IPS-18c (cell line): ENCODE measurements around the gene G6PD.
"Not testable (repeated sequence)": the region's sequence is repeated elsewhere in the genome, so short reads cannot be mapped to it uniquely, and the experiment has no call there.

Experiments used
- H3K4me3 ChIP-seq: 2 replicates; pipeline ENCODE4 v1.7.0; 2013; ENCODE audit warnings: low read depth, mild to moderate bottlenecking, low read length, moderate library complexity; ENCODE audit not compliant: insufficient read depth
- H3K9me3 ChIP-seq: one replicate; pipeline ENCODE4 v1.6.1; 2013; ENCODE audit warnings: mild to moderate bottlenecking, low read length, moderate library complexity; ENCODE audit not compliant: control insufficient read depth, insufficient read depth

Gene G6PD

GRCh38 chrX:154502098-154502497, 44.5 kb downstream of the G6PD start:
- peaks cover 16% of the 10 kb centered on the region for H3K9me3 ChIP-seq
- no peak overlapping the region for H3K4me3 ChIP-seq

DNA sequence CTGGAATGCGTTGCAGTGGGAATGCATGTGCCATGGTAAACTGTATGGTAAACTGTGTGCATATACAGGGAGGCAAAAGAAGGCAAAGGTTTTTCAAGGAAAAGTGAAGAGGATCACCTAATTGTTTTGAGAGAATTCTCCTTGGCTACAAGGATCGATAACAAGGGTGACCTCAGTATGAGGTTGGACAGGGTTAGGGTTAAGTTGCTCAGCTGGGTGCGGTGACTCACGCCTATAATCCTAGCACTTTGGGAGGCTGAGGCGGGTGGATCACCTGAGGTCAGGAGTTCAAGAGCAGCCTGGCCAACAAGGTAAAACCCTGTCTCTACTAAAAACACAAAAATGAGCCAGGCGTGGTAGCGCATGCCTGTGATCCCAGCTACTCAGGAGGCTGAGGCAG, 45.2 kb downstream of the G6PD start:
- peaks cover 11% of the 10 kb centered on the region for H3K9me3 ChIP-seq
- not testable (repeated sequence) for H3K4me3 ChIP-seq

- H3K4me3 ChIP-seq, H3K9me3 ChIP-seq: not testable (repeated sequence)
Observed at GRCh38 chrX:154496591-154497137, 50.0 kb downstream of the G6PD start.

DNA sequence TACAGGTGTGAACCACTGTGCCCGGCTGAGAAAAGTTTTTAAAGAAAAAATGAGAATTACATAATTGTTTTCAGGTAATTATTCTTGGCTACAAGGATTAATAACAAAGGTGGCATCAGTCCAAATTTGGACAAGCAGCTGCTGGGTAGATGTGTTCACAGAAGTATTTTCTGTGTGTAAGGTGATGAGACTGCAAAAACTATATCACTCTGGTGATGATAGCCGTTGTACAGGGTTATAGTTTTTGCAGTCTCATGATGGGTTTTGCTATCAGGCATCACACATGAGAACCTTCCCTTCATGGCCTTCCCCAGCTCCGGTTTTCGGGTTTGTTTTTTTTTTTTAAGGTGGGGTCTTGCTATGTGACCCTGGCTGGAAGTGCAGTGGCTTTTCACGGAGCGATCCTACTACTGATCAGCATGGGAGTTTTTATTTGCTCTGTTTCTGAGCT, 51.1 kb downstream of the G6PD start:
- Histone ChIP-seq H3K9me3 (peaks cover 13% of the 10 kb centered on the region), H3K4me3 (no peak overlapping the region)

DNA sequence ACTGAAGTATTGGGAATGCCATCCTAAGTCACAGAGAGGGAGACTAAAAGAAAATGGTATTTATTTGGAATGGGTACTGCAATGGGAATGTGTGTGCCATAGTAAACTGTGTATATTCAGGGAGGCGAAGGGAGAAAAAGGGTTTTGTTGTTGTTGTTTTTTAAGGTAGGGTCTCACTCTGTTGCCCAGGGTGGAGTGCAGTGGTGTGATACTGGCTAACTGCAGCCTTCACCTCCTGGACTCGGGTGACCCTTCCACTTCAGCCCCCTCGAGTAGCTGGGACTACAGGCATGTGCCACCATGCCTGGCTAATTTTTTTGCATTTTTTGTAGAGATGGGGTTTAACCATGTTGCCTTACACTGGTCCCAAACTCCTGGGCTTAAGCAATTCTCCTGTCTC, 51.9 kb downstream of the G6PD start:
- peaks cover 13% of the 10 kb centered on the region for H3K9me3 ChIP-seq
- no peak overlapping the region for H3K4me3 ChIP-seq

DNA sequence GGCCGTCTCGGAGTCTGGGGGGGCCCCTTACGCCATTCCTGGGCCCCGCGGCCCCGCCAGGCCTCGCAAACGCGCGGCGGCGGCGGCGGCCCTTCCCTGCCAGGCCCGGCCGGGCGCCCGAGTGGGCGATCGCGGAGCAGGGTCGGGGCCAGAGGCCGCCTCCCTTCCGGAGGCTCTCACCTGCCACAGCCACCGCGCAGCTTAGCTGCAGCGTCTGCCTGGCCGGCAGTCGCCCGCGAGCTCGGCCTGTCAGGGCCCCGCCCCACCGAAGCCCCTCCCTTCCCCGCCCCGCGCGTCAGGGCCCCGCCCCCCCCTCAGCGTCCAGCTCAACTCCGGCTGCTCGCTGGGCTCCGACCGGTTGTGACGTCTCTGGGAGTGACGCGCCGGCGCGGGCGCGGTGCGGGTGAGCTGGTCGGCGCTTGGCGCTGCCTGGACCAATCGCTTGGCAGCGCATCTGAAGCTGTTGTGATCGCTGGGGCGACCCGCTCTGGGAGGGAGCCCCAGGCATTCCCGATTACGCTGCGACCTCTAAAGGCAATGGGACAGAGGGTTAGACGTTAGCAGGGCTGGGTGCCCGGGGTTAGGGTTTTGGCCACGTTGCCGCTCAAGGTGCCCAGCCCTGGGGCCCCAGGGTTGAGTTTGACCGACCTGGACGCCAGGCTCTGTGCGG, 56.1 kb downstream of the G6PD start, which contains the start of gene SLC10A3:
Gene SLC10A3 (minus strand): TSS at position 216 of the 670 bp plus-strand sequence. CDS start 1,689 bp downstream, outside the sequence.
- peak within 1 kb of the TSS; percentile 49 for H3K4me3 ChIP-seq
- H3K9me3 ChIP-seq = peaks cover 16% of the 10 kb centered on the region

DNA sequence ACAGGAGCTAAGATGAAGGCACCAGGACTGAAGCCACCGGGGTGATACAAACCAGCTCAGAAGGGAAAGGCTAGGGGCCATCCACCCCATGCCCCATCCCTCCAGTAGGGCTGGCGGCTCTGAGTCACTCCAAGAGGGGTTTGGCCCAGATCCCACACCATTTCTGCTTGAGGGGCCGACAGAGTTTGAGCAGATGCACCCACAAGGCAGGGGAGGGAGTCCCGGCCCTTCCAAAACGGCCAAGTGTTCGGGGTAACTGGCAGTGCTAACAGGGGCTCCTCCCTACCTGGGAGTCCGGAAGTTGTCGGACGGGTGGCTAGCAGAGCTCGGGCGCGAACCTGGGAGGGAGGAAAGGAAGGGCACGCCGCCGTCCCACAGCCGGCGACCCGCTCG, 56.6 kb downstream of the G6PD start:
- peak overlapping the region; percentile 42 for H3K4me3 ChIP-seq
- peaks cover 16% of the 10 kb centered on the region for H3K9me3 ChIP-seq

DNA sequence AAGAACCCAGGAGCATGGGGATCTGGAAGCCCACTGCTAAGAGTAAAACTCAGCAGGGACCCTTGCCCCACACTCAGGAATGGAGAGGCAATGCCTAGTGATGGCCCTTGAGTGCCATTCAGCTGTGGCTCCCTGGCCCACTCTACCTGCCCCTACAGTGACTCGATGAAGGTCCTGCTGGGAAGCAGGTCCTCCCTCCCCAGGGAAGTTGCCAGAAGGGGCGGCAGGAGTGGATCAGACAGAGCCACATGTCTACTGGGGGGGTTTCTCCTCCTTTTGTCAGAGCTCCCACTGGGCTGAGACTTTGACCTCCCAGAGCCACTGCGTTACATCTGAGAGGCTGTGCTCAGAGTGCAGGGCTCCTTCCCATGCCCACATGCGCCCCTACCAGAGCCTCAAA, 57.5 kb downstream of the G6PD start:
- Histone ChIP-seq H3K4me3 (no peak overlapping the region), H3K9me3 (peaks cover 15% of the 10 kb centered on the region)

DNA sequence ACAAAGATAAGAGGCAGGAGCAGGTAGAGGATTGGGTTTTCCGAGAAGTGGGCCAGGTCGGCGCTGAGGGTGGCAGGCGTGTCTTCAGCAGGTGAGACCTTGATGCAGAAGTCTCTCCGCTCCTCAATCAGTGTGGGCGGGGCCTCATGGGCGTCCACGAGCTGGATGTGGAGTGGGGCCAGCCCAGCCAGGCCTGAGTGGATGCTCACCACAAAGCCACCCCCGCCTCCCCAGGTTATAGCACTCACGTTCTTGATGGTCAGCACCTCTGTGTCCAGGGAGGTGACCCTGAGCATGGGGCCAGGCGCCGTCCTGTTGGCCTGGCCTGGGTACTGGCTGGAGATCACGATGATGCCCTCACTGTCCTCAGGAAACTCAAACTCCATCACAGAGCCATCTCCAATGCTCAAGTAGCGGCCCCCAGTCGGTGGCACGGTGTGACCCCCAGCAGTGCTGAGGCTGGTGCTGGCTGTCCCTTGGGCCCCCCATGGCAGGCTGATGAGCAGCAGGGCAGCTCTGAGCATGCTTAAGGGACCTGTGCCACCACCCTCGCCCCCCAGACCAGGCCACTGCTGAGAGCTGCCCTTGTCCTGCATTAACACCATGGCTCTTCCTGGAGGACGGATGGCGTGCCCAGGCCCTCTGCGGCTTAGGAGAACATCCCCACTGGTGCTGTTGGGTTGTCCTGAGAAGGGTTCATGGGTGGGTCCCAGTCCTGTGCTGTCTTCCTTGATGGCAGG, 58.1 kb downstream of the G6PD start:
- Histone ChIP-seq H3K4me3 (0 out of 2 replicates have a peak overlapping the region, but pooled peaks have one; percentile 15), H3K9me3 (peaks cover 13% of the 10 kb centered on the region)

DNA sequence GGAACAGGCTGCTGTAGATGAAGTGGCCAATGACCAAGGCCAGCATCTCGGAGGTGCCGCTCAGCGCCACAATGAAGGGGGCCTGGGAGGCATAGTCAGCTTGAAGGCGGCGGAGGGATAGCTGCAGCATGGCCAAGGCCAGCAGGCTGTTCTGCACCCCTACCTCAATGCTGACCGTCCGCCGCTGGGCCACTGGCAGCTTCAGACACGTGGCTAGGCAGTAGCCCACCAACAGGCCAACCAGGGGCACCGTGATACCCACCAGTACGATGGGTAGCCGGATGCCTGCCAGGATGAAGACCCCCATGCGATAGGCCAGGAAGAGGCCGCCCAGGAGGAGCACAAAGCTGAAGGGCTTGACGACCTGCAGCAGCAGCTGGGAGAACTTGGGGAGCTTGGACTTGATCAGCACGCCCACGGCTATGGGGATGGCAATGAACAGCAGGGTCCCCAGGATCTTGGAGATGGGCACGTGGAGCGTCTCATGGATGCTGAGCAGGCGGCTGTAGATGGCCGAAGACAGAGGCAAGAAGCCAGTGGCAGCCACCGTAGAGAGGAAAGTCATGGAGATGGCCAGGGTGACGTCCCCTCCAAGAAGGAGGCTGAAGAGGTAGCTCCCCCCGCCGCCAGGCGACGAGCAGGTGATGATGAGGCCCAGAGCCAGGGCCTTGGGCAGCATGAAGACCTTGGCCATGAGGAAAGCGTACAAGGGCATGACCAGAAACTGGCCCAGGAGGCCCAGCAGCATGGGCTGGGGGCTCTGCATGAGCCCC, 58.9 kb downstream of the G6PD start:
- peaks cover 13% of the 10 kb centered on the region for H3K9me3 ChIP-seq
- H3K4me3 ChIP-seq = no peak overlapping the region; the same call in 1 of the 2 replicates

GRCh38 chrX:154486396-154487207, 60.0 kb downstream of the G6PD start, which contains the start of gene UBL4A:
Gene UBL4A (minus strand): TSS chrX:154486615. CDS start chrX:154486584, 31 bp downstream.
- Histone ChIP-seq H3K9me3 (peaks cover 18% of the 10 kb centered on the region), H3K4me3 (peak within 1 kb of the TSS; percentile 44)

GRCh38 chrX:154486052-154486395, 60.6 kb downstream of the G6PD start:
- peaks cover 18% of the 10 kb centered on the region for H3K9me3 ChIP-seq

DNA sequence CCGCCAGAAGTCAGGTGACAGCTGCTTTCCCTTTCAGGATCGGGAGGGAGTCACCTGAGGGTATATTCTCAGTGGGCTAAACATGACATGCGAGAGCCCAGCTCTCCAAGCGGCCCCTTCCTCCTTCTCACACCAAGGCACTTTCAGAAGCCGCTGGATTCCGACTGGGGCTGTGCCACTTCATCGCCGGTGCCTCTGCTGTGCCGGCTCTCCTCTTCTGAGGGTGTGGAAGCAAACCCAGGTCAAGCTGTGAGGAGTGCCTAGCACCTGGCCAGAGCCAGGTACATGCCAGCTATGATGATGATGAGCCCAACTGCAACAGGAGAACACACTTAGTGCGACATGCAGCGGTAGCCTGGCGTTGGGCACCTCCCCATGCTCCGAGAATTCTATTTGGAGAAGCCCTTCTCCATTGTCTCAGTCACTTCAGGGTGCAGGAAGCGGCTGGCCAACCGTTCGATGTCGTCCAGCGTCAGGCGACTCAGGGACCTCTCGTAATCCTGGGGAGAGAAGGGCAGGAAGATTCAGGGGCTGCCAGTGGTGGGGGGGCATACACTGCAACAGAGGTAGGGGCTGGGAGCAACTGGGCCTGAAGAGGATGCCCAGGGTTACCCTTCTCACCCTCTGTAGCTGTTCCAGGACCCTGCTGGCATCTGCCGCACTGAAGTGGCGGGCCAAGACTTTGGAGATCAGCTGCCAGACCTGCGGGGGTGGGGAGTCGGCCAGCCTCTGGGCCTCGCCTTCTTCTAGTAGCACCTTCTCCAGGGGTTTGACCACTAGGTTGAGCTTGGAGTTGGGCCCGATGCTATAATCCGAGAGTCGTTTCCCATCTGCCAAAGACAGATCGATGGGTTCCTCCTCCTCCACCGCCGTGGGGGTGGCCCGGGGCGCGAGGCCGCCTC, 61.2 kb downstream of the G6PD start:
- peaks cover 16% of the 10 kb centered on the region for H3K9me3 ChIP-seq
- peak overlapping the region; percentile 44 for H3K4me3 ChIP-seq

More at GRCh38 chrX:154486052-154486395, 60.6 kb downstream of the G6PD start:
- peak overlapping the region; percentile 44 for H3K4me3 ChIP-seq

- H3K4me3 ChIP-seq = no peak overlapping the region; the same call in 1 of the 2 replicates
Observed at GRCh38 chrX:154484255-154485149, 62.1 kb downstream of the G6PD start.

GRCh38 chrX:154483325-154483724, 63.3 kb downstream of the G6PD start:
- Histone ChIP-seq H3K9me3 (peaks cover 18% of the 10 kb centered on the region), H3K4me3 (no peak overlapping the region)

More at GRCh38 chrX:154484255-154485149, 62.1 kb downstream of the G6PD start:
- peaks cover 16% of the 10 kb centered on the region for H3K9me3 ChIP-seq
